ENCODE measurements around the gene BTLA. TPM values are rescaled to one million over a fixed set of nuclear protein-coding genes. Genes with fewer than 3 reads are reported as not detected.
"Not testable (repeated sequence)": the region's sequence is repeated elsewhere in the genome, so short reads cannot be mapped to it uniquely, and the experiment has no call there.

The BTLA gene
- total and polyA plus RNA-seq, 11 donors: 0.20 to 0.80 (median 0.29) TPM; not detected in 8

GRCh38 chr3:112469671-112470070 lies 29.6 kb downstream of the BTLA start:
- Histone ChIP-seq H3K27me3 (no peaks in the 10 kb centered on the region), H3K4me3 (no peak overlapping the region), H3K9me3 (no peaks in the 10 kb centered on the region), H3K36me3 (no peaks in the 10 kb centered on the region), H3K27ac (no peak overlapping the region), H3K4me1 (peaks cover 0 to 47% (median 4%) of the 10 kb centered on the region in 12 donors)
- intact Hi-C loops (cut with DNase I): no loop called here
- ATAC-seq: no peak
- no peak for DNase-seq
- TF ChIP-seq POLR2A (IDR thresholded peaks at IDR 0.05) (no peak), CTCF (IDR thresholded peaks at IDR 0.05) (no peak)

DNA sequence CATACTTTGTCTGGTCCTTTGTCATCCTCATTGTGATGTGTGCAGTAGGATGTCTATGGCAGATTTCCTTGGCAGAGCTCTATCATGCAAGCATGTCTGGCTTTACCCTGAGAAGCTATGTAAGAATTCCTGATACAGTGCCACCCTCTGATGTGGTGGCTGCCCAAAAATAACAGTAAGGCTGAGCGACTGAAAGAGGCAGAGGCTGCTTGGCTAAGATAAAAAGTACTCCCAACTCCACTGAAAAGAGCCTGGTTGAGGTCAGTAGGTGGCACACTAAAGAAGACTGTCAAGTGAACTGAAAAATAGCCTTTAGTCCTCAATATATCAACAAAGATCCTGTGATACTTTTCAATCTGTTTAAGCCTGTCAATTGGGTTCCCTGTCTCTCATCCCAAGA lies 31.7 kb downstream of the BTLA start:
- no peaks in the 10 kb centered on the region for H3K9me3 ChIP-seq
- ATAC-seq (no peak), DNase-seq (no peak)
- H3K4me3 ChIP-seq: no peak overlapping the region
- H3K36me3 ChIP-seq: no peaks in the 10 kb centered on the region
- WGBS, 4 donors: 71 to 85% (median 74%) methylated on average over 1 of the region's 1 CpG
- no peak for TF ChIP-seq POLR2A (IDR thresholded peaks at IDR 0.05)
- peaks cover 0 to 42% (median 5%) of the 10 kb centered on the region in 12 donors for H3K4me1 ChIP-seq
- intact Hi-C loops (cut with DNase I): no loop called here
- no peak overlapping the region for H3K27ac ChIP-seq
- H3K27me3 ChIP-seq: no peaks in the 10 kb centered on the region

GRCh38 chr3:112466020-112466419 lies 33.3 kb downstream of the BTLA start:
- no peak for DNase-seq
- Histone ChIP-seq H3K27ac (no peak overlapping the region), H3K4me1 (peaks cover 0 to 28% (median 3%) of the 10 kb centered on the region in 12 donors), H3K27me3 (no peaks in the 10 kb centered on the region), H3K4me3 (no peak overlapping the region), H3K9me3 (no peaks in the 10 kb centered on the region), H3K36me3 (no peaks in the 10 kb centered on the region)
- intact Hi-C loops (cut with DNase I): no loop called here
- ATAC-seq: no peak
- 0 to 32% (median 0%) methylated on average over 1 of the region's 1 CpG for WGBS, 4 donors
- TF ChIP-seq POLR2A (IDR thresholded peaks at IDR 0.05) (no peak), CTCF (IDR thresholded peaks at IDR 0.05) (no peak)

DNA sequence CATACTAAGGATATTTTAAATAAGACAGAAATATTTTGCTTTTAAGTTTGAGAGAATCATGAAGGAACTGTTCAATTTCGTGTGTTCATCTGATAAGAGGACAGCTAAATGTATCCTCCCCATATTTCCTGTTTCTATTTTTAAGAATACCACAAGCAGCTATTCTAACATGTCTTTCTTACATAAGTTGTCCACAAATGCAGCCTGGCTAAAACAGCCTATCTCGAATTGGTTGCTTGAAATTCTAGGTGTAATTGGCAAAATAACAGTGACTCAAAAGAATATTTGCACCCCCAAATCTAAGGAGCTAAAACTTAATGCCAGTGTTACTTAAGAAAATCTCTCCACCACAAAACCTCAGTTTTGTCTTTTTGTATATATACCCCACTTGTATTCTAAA lies 35.0 kb downstream of the BTLA start:
- H3K9me3 ChIP-seq: no peaks in the 10 kb centered on the region
- TF ChIP-seq CTCF (IDR thresholded peaks at IDR 0.05): no peak
- no peak for TF ChIP-seq POLR2A (IDR thresholded peaks at IDR 0.05)
- ATAC-seq: no peak
- H3K27ac ChIP-seq: peak overlapping the region in 1 of 12 donors; percentile 33
- no peak for DNase-seq
- intact Hi-C loops (cut with DNase I): no loop called here
- no peaks in the 10 kb centered on the region for H3K27me3 ChIP-seq
- peaks cover 0 to 40% (median 0%) of the 10 kb centered on the region in 12 donors for H3K4me1 ChIP-seq
- H3K4me3 ChIP-seq: no peak overlapping the region
- WGBS, 4 donors: 12 to 21% (median 19%) methylated on average over 2 of the region's 2 CpGs
- H3K36me3 ChIP-seq: no peaks in the 10 kb centered on the region

- Histone ChIP-seq H3K27ac (no peak overlapping the region), H3K27me3 (no peaks in the 10 kb centered on the region), H3K36me3 (no peaks in the 10 kb centered on the region), H3K9me3 (no peaks in the 10 kb centered on the region), H3K4me3 (no peak overlapping the region), H3K4me1 (peaks cover 0 to 40% (median 0%) of the 10 kb centered on the region in 12 donors)
- DNase-seq: no peak
- WGBS, 4 donors: 85 to 86% (median 85%) methylated on average over 5 of the region's 5 CpGs
- TF ChIP-seq POLR2A (IDR thresholded peaks at IDR 0.05): no peak
- TF ChIP-seq CTCF (IDR thresholded peaks at IDR 0.05): no peak
- intact Hi-C loops (cut with DNase I): no loop called here
- no peak for ATAC-seq
Observed at GRCh38 chr3:112463250-112463649, 36.0 kb downstream of the BTLA start.

DNA sequence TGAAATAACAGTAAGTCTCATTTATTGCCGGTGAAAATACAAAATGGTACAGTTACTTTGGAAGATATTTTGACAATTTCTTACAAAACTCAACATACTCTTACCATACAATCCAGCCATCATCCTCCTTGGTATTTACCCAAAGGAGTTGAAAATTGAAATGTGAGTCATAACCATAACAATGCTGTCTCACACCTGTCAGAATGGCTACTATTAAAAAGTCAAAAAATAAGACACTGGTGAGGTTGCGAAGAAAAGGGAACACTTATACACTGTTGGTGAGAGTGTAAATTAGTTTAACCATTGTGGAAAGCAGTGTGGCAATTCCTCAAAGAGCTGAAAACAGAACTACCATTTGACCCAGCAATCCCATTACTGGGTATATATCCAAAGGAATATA lies 37.5 kb downstream of the BTLA start:
- intact Hi-C loops (cut with DNase I); ATAC-seq; H3K27ac ChIP-seq; H3K36me3 ChIP-seq; H3K9me3 ChIP-seq; H3K27me3 ChIP-seq; H3K4me3 ChIP-seq; DNase-seq: not testable (repeated sequence)
- peaks cover 0 to 40% (median 0%) of the 10 kb centered on the region in 12 donors for H3K4me1 ChIP-seq
- 95 to 99% (median 98%) methylated on average over 2 of the region's 2 CpGs for WGBS, 4 donors
